Right ventricle myocardium superior (tissue), 1 donor: Measurements from ENCODE around the gene RASGRF2. TPM values are rescaled to one million over a fixed set of nuclear protein-coding genes. Genes with fewer than 3 reads are reported as not detected.

Experiments
- ATAC-seq: fragments of 200-7000 bp; cut with Tn5 transposase; one replicate; pipeline ENCODE4 v1.9.1; 2020; ENCODE audit warnings: mild to moderate bottlenecking; ENCODE audit not compliant: poor library complexity
- DNase-seq: peaks from one replicate; pipeline ENCODE4 v3.0.0-alpha.2; 2020
- intact Hi-C: fragments of 100-400 bp; cut with DNase I; formaldehyde crosslinking; loops from one replicate; pipeline ENCODE4 v1.11.2; 2022
- total RNA-seq: library from RNA; stranded (reverse); fragmentation: NEBNext Ultra II Directional; extraction: Animal tissue kit (Norgen Biotek cat#: 25700); gene quantifications from one replicate; pipeline ENCODE4 v1.2.1, GENCODE V29; 2021
- donor health status: DM: no; HTN: yes; CAD: no; lungs with severe emphysema.

The RASGRF2 gene
- total RNA-seq, 1 donor from 2014 or later: 6.4 TPM

- ATAC-seq (no peak), DNase-seq (no peak)
- intact Hi-C loops: no loop called here
These were observed 14.9 kb downstream of the RASGRF2 start for GRCh38 chr5:80975065-80975464.

DNA sequence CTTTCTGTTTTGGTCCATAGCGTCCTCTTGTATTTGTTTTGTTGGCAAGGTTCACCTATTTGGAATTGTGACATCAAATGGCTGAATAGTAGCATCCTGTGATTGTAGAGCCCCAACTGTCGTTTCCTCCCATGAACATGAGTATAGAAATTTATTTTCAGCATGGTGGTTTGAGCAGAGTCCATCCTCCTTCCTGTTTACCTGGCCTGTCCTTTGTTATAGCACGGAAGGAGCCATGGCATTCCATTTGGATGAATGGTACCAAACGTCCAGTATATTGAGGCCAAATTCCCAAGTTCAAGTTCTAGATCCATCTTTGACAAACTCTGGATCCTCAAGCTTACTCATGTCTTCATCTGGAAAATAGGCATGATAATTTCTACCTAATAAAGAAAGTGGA, 16.8 kb downstream of the RASGRF2 start:
- DNase-seq (no peak), ATAC-seq (no peak)
- intact Hi-C loops: no loop called here

GRCh38 chr5:80977764-80978163, 17.6 kb downstream of the RASGRF2 start:
- intact Hi-C loops: no loop called here
- DNase-seq (no peak), ATAC-seq (no peak)

GRCh38 chr5:80978772-80979317, 18.7 kb downstream of the RASGRF2 start:
- DNase-seq (no peak), ATAC-seq (no peak)
- intact Hi-C loops: no loop called here

- ATAC-seq (no peak), DNase-seq (no peak)
- intact Hi-C loops: no loop called here
These were observed 21.9 kb downstream of the RASGRF2 start for GRCh38 chr5:80982093-80982492.

DNA sequence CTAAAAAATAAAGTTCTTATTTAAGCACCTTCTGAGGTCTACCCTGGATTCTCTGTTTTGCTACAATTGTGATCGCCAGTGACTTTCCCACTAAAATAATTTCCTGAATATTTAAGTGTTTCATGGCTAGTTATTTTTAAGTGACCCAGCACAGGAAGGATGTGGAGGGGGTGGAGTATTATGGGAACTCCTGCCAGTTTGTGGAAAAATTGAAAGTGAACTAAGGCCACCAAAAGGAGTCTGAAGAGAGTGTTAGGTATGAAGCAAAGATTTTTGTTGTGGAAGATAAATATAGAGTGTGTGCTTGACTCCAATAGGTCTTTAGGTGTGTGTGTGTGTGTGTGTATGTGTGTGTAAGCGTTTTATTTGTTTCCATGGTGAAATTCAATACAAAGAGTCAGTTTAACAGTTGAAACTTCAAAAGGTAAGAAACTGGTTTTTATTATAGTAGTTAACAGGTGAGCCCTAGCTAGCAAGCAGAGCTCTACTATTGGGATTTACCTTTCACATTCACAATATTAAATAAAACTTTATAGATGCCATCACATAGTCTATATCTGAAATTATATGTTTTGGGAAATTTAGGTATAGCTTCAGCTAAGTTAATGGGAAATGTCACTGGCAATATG, 25.6 kb downstream of the RASGRF2 start:
- intact Hi-C loops: no loop called here
- DNase-seq: no peak
- peak; percentile 15 for ATAC-seq

DNA sequence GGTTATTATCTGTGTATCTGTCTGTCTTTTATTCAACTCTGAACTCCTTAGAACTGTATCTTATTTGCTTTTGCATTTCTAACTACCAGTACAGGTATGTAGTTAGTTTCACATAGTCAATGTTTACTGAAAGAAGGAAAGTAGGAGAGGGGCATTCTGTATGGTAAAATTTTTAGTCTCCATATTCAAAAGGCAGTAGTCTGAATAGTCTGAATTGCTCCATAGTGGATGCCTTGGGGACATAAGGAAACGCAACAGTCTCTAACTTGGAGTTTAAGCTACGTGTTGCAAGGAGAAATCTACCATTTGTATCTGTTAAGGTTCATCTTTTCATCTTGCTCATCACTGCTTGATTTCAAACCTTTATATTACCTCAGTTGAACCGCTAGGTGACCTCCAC, 26.2 kb downstream of the RASGRF2 start:
- DNase-seq: no peak
- ATAC-seq: no peak
- intact Hi-C loops: no loop called here

- DNase-seq (no peak), ATAC-seq (no peak)
- intact Hi-C loops: no loop called here
These were observed 27.1 kb downstream of the RASGRF2 start for GRCh38 chr5:80987078-80987766.

- ATAC-seq (no peak), DNase-seq (no peak)
- intact Hi-C loops: no loop called here
These were observed 28.3 kb downstream of the RASGRF2 start for GRCh38 chr5:80988419-80988935.

DNA sequence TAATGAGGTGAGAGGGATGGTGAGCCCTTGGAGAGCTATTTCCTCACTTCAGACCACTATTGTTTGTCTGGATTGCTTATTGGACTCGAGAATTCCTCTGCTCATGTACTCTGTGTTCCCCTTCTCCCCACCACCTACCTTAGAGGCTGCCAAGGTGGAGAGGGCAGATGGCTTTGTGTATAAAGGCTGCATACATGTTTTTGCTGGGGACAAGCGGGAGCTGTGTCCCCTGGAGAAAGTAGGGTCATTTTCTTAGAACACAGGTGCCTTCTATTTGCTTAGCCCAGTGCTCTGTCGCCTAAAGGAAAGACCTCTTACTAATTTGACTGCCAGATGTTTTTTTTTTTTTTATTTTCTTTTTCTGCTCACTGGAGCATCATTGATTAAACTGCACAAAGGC, 29.7 kb downstream of the RASGRF2 start:
- no peak for ATAC-seq
- no peak for DNase-seq
- intact Hi-C loops: no loop called here

DNA sequence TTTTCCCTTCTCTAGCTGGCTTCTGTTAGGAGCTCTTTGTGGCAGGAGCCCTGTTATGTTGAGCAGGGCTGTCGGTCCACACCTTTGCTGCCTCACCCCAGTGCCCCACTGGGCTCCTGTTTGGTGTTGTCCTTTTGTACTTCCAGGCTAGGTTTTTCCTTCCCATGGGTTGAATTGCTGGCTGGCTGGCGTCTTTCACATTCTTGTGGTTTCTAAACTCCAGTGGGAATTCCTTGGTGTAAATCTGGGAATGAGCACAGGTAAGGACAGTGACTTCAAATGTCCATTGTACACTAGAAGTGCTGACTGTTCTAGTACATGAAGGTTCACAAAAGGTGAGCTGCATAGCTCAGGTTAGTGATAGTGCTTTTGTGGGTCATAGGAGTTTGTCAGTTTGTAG, 30.4 kb downstream of the RASGRF2 start:
- DNase-seq: no peak
- intact Hi-C loops: no loop called here
- no peak for ATAC-seq

DNA sequence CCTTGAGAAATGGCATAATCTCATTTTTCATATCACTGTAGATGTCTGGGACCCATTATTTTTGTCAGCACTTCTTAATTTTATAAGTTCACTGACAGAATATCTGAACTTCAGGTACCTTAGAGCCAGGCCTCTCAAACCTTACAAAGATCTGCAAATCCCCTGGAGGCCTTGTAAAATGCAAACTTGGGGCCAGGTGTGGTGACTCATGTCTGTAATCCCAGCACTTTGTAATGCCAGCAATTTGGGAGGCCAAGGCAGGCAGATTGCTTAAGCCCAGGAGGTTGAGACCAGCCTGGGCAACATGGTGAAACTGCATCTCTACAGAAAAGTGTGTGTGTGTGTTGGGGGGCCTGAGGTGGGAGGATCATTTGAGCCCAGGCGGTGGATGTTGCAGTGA, 30.8 kb downstream of the RASGRF2 start:
- intact Hi-C loops: no loop called here
- DNase-seq (no peak), ATAC-seq (no peak)

- DNase-seq: no peak
- intact Hi-C loops: no loop called here
- ATAC-seq: no peak
These were observed 35.7 kb downstream of the RASGRF2 start for GRCh38 chr5:80995908-80996307.

GRCh38 chr5:80998590-80998979, 38.4 kb downstream of the RASGRF2 start:
- no peak for ATAC-seq
- no peak for DNase-seq
- intact Hi-C loops: no loop called here

DNA sequence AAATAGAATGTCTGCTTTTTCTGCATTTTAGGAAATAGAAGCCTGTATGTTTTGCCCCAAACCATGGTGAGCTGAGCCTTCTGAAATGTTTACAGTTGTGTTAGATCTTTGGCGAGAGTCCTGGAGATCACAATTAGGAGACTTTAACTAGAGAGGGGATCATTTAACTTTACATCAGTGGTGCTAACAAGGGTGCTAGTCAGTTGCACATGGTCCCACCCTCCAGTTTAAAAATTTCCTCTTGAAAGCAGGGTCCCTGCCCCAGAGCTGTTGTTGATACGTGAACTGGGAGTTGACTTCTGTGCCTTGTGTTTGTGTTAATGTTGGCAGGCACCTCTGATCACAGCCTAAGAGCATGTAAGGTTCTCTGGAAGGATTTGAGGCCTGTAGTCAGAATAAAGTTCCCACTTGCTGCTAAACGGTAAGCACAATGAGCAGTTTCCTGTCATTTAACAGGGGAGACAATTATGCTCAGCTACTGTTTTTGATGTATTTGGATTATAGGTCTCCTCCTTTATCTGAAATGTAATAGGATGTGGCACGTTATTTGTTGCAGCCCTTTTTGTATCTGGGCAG, 43.7 kb downstream of the RASGRF2 start:
- no peak for DNase-seq
- intact Hi-C loops: no loop called here
- ATAC-seq: no peak

DNA sequence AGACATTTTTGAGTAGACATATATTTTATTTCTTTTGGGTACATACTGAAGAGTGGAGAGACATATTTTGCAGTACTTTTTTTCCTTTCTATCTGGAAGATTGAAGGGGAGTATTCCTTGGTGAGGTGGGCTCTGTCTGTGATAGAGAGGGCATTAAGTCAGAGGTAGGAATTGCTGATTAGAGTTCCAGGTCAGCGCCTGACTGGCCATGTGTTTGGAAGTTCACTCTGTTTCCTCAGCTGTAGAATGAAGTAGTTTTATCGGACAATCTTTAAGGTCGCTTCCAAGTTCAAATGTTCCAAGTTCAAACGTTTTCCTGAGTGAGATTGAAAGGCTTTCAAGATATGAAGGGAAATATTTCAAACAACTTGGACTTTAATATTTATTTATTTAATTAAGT, 45.5 kb downstream of the RASGRF2 start:
- intact Hi-C loops: no loop called here
- ATAC-seq (no peak), DNase-seq (no peak)

DNA sequence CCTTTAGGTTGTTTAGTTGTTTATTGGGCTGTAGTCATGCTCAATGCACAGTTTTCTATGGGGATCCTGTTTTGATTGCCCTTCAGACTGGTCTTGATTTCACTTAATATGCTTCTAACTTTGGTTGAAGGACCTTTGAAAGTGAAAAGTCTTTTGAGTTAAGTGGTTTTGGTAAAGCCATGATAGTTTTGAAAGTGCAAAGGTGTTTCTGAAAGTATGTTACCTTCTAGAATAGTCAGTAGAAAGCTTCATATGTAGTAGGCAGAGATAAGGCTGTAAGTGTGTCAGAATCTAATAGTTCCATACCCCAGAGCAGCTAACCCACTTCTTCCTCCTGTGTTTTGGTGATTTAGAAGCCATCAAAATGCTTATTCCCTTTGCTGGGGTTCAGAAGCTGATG, 46.1 kb downstream of the RASGRF2 start:
- intact Hi-C loops: no loop called here
- no peak for DNase-seq
- ATAC-seq: no peak

- intact Hi-C loops: no loop called here
- ATAC-seq (no peak), DNase-seq (no peak)
These were observed 46.9 kb downstream of the RASGRF2 start for GRCh38 chr5:81006947-81007636.

DNA sequence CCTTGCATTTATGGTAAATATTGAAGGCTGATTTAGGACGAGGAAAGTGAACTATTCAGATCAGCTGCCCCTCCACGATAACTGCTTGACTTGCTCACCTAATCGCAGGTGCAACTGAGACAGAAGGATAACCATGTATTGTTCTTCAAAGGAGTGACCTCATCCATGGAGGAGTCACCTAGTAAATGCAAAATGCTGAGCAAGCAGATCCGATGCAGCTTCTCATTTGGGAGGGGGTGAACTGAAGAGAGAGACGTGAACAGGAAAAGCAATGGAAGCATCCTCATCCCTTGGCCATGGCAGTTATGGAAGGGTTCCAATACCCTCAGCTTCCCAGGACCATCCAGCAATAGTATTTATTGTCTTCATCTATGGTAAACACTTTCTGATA, 47.5 kb downstream of the RASGRF2 start:
- intact Hi-C loops: no loop called here
- ATAC-seq (no peak), DNase-seq (no peak)
